NT2/D1 (cell line): ENCODE measurements around the gene ATG10.

Experiments used
- SUZ12 ChIP-seq: IDR thresholded peaks from 2 replicates; pipeline ENCODE4 v1.6.1; 2011; ENCODE audit not compliant: insufficient read length, insufficient read depth; ENCODE audit errors: extremely low read depth
- ZNF274 ChIP-seq: IDR thresholded peaks from 2 replicates; pipeline ENCODE4 v1.6.1; 2011; ENCODE audit warnings: mild to moderate bottlenecking, low read depth, low read length

DNA sequence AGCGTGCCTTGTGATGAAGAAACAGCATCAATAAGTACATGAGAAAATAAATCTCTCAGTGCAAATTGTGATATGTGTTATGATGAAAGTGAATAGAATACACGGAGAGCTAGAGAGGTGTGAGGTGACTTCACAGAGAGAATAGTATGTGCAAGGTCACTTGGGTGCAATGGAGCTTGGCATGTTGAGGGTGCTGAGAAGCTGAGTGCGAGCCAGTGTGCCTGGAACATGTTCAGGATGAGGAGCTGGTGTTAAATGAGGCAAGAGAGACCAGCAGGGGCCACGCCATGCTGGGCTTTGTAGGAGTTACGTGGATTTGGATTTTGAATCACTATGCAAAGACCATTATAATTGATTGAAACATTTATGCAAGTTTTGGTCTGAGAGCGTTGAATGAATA is 319.1 kb downstream of the ATG10 start:
- TF ChIP-seq SUZ12 (no peak), ZNF274 (no peak)
